Measurements from ENCODE around the gene IFITM2.
A peak's percentile ranks its signal among the peaks of the same experiment; 100 is the strongest.
"Not testable (repeated sequence)": the region's sequence is repeated elsewhere in the genome, so short reads cannot be mapped to it uniquely, and the experiment has no call there.

Gene IFITM2

DNA sequence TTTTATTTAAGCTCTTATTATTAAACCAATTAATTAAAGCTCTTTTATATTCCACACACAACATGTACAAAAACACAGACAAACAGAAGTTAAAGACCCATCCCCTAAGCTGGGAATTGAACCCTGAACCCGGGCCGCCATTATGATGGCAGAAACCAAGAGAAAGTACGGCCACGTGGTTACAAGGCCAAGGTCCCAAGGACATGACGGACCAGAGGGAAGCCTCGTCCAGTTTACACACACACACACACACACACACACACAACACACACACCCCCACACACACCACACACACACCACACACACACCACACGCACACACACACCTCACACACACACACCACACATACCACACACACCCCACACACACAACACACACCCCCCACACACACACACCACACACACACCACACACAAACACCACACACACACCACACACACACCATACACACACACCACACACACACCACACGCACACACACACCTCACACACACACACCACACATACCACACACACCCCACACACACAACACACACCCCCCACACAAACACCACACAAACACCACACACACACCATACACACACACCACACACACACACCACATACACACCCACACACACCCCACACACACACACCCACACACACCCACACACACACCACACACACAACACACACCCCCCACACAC, 41.8 kb downstream of the IFITM2 start:
- not testable (repeated sequence) for DNase-seq

DNA sequence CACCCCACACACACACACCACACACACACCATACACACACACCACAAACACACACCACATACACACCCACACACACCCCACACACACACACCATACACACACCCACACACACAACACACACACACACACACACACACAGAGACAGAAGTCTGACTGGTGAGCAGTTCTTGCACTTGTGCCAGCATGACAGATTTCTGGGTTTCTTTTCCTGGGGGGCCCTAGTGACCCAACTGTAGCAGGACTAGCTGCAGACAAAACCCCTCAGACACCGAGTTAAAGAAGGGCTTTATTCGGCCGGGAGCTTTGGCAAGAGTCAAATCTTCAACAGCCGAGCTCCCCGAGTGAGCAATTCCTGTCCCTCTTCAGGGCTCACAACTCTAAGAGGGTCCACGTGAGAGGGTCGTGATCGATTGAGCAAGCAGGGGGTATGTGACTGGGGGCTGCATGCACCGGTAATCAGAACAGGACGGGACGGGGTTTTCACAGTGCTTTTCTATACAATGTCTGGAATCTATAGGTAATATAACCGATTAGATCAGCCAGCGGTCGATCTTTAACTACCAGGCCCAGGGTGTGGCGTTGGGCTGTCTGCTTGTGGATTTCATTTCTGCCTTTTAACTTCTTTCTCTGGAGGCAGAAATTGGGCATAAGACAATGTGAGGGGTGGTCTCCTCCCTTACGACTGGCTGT, 42.6 kb downstream of the IFITM2 start:
- DNase-seq = peak; percentile 16

DNA sequence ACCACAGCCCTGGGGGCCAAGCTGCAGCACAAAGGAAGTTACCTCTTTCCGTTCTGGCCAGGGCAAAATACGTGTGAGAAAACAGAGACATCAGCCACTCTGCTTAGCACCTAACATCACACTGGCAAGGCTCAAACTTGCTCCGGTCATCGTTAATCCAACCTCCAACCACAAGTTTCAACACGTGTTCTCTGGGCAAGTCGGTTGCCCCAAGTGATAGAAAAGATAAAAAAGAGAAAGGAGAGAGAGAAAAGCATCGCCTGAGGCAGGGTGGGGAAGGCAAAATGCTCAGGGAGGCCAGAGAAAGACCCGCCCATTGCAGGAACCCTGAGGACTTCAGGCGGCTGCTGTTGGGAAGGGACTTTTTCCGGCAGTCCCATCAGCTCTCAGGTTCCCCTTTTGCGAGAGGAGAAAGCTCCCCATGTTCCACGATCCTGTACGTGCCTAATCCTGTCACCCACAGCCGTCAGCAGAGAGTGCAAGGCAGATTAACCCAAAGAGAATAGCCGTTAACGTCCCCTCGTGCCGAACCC, 43.2 kb downstream of the IFITM2 start:
- DNase-seq = peak; percentile 36

DNA sequence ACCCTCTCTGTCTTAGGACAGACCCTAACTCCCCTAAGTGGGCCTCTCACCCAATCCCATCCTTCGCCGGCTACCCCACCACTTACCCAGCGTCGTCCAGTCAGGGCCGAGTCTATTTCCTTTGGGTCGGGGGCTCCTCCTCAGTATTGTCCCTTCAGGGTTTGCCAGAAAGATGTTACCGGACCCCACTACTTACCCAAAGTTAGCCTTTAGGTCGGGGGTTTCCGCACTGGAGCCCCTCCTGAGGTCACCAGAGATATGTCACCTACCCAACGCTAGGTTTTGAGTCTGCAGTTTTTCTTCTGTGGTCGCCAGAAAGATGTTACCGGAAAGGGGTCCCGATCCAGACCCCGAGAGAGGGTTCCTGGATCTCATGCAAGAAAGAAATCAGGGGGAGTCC, 43.8 kb downstream of the IFITM2 start:
- DNase-seq = no peak

DNA sequence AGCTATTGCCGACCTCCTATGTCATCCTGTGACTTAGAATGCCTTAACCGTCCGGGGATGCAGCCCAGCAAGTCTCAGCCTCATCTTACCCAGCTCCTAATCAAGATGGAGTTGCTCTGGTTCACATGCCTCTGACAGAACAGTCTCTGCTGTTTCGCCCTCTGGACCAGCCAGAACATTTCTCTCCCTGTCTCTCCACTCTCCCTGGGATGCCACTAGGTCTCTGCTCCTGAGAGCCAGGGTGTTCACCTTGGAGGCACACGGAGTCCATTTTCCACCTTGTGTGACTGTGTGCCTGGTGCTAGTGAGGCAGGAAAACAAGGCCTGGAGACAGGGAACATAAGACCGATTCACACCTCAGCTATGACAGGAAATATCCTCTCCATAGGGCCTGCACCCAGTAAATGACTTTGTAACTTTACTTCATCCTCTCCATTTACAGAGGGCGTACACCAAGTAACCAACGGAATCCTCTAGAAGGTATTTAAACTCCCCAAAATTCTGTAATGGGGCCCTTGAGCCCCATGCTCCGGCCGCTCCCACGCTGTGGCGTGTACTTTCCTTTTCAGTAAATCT, 44.9 kb downstream of the IFITM2 start:
- DNase-seq = peak; percentile 16

DNA sequence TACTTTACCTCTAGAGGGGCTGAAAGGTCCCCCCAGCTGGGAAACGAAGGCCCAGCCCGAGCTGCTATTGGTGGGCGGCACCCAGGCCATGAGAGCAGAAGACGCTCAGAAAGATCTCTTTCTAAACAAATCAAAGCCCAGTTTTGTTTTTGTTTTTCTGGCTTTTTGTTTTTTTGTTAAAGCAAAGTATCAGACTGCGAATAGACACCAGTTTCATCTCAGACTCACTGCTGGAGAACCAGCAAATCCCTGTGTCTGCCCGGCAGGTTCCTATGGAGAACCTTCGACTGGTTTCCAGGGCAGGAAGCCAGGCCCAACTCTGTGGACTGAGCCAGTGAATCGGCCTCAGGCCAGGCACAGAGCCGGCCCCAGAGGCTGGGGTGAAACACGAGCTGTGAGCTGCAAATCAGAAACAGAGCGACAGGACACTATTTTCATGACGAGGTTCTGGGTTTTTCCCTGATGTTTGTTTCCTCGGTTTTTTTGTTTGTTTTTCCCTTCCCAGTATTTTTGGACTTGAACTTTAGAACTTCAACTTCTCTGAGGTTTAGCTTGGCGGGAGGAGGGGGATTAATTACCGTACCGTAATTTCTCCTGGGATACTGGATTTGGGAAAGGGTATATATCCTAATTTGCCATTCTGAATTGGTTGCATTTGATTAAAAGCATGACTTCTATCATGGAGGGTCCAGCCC, 45.7 kb downstream of the IFITM2 start:
- peak; percentile 93 for DNase-seq

DNA sequence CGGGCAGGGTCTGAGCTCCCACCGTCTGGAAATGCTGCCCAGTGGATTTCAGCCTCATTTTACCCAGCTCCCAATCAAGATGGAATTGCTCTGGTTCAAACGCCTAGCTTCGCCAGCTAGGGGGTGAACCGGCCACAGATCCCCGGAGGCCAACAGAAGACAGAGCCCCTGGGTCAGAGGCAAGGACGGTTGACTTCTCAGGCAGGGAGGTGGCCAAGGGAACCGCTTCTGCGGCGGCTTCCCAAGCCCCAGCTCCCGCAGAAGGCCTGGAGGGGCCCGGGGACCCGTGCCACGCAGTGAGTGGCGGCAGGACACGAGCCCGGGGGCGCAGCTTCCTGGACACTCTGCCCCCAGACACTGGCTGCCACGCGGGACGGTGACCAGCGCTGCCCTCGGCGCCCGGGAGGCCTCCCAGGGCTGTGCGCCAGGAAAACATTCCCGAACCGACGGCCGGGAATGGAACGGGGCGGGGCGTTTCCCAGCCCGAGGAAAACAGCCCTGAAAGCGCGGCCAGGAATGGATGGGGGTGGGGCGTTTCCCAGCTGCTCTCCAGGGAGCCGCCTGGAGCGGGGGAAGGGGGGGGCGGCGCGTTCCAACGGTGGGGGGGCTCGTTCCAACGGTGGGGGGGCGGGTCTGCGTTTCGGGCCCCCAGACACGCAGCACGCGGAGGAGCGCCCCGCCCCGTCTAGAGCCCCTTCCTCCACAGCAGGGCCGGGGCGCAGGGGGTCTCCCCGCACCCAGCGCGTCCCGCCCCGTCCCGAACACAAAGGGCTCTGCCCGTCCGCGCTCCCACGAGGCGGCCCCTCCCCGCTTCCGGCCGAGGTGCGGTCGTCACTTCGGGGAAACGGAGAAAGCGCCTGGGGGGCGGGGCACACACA, 48.2 kb downstream of the IFITM2 start:
- peak; percentile 96 for DNase-seq

DNA sequence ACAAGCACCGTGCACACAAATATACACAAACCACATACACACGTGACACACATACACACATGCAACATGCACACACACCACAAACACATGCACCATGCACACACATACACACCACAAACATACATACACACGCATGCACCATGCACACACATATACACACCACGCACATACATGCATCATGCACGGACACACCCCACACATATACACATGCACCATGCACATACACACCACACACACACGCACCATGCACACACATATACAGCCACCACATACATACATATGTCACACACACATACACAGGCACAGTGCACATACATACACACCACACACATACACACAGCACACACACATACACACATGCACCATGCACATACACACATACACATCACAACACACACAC, 49.0 kb downstream of the IFITM2 start:
- peak; percentile 6 for DNase-seq

DNA sequence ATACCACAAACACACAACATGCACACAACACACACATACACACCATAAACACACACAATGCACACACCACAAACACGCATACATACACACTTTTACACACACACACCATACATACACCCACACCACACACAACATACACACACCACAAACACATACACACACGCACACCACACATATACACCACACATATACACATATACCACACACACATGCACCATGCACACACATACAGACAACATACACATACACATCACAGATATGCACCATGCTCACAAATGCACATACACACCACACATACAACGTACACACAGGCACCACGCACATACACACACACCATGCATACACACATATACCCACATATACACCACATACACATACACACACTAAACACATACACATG, 50.0 kb downstream of the IFITM2 start:
- peak; percentile 8 for DNase-seq

DNA sequence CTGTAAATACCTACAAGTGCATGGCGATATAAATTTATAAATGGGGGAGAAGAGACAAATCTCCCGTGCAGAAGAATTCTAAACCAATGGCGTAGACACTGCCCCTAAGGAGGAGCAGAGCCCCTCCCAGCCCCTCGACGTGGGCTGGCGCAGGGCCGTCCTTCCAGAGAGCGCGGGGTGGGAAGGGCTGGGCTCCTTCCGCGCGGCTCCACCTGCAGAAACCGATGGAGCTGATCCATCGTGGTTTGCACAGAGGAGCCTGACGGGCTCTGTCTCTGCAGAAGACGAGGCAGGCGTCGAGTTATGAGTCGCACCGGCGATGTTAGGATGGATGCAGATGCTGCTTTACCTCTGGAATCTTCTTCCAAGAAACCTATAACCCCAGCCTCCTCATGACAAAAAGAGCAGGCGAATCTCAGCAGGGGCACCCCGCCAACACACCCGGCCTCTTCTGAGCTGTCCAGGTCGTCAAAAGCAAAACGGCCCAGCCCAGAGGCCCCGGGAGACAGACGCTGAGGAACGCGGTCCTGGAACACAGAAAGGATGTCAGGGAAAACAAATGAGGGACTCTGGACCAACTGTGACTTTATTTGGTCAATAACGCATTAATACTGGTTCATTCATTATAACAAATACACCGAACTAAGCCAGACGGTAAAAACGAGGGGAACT, 50.6 kb downstream of the IFITM2 start:
- DNase-seq = peak; percentile 21

Data from right hindlimb (tissue), 1 donor.